HG03521 (cell line): ENCODE results near the gene LRRC66.

Experiments used
- ATAC-seq: cut with Tn5 transposase; IDR thresholded peaks from one replicate; pipeline ENCODE4 v1.9.1; 2021; ENCODE audit warnings: mild to moderate bottlenecking, moderate library complexity; ENCODE audit not compliant: unreplicated experiment

The LRRC66 gene

GRCh38 chr4:52019936-52020657, at the start of gene LRRC66:
LRRC66 (minus strand) TSS chr4:52020363; CDS start chr4:52017613, 2,750 bp downstream.
- no peak for ATAC-seq

- no peak for ATAC-seq
Measured at GRCh38 chr4:52069571-52069970, 49.4 kb upstream of the LRRC66 start.

GRCh38 chr4:52059372-52059771, 39.2 kb upstream of the LRRC66 start:
- no peak for ATAC-seq

- no peak for ATAC-seq
Measured at GRCh38 chr4:52058275-52058674, 38.1 kb upstream of the LRRC66 start.

- ATAC-seq = no peak
Measured at GRCh38 chr4:52057196-52057595, 37.0 kb upstream of the LRRC66 start.

- ATAC-seq = no peak
Measured at GRCh38 chr4:52054254-52054653, 34.1 kb upstream of the LRRC66 start.

GRCh38 chr4:52052475-52052780, 32.3 kb upstream of the LRRC66 start:
- peak; percentile 45 for ATAC-seq

- peak; percentile 61 for ATAC-seq
Measured at GRCh38 chr4:52051615-52052474, 31.7 kb upstream of the LRRC66 start.

GRCh38 chr4:52051213-52051614, 31.1 kb upstream of the LRRC66 start, which contains the start of gene SPATA18:
SPATA18 (plus strand) TSS chr4:52051304; CDS start chr4:52051705, 401 bp downstream.
- ATAC-seq = peak; percentile 41

- no peak for ATAC-seq
Measured at GRCh38 chr4:52049266-52049665, 29.1 kb upstream of the LRRC66 start.

- ATAC-seq = no peak
Measured at GRCh38 chr4:52045028-52045427, 24.9 kb upstream of the LRRC66 start.

- peak; percentile 91 for ATAC-seq
Measured at GRCh38 chr4:52038103-52038912, 18.1 kb upstream of the LRRC66 start, which contains the start of gene SGCB. SGCB (minus strand) TSS chr4:52038299; CDS start chr4:52038259, 40 bp downstream.

GRCh38 chr4:52037689-52038102, 17.5 kb upstream of the LRRC66 start:
- ATAC-seq = peak; percentile 43

GRCh38 chr4:52036886-52037530, 16.8 kb upstream of the LRRC66 start:
- no peak for ATAC-seq

GRCh38 chr4:52035190-52035589, 15.0 kb upstream of the LRRC66 start:
- no peak for ATAC-seq

GRCh38 chr4:52032005-52032404, 11.8 kb upstream of the LRRC66 start:
- no peak for ATAC-seq

- no peak for ATAC-seq
Measured at GRCh38 chr4:52028970-52029369, 8.8 kb upstream of the LRRC66 start.

- no peak for ATAC-seq
Measured at GRCh38 chr4:52017814-52018213, 2.3 kb downstream of the LRRC66 start.

- no peak for ATAC-seq
Measured at GRCh38 chr4:52016981-52017380, 3.2 kb downstream of the LRRC66 start.

- no peak for ATAC-seq
Measured at GRCh38 chr4:52015366-52015765, 4.8 kb downstream of the LRRC66 start.

GRCh38 chr4:52014903-52015302, 5.3 kb downstream of the LRRC66 start:
- no peak for ATAC-seq
